Measurements from ENCODE around the gene DIPK1A. TPM values are rescaled to one million over a fixed set of nuclear protein-coding genes. Genes with fewer than 3 reads are reported as not detected.

The DIPK1A gene
- 24.5 TPM for total RNA-seq

DNA sequence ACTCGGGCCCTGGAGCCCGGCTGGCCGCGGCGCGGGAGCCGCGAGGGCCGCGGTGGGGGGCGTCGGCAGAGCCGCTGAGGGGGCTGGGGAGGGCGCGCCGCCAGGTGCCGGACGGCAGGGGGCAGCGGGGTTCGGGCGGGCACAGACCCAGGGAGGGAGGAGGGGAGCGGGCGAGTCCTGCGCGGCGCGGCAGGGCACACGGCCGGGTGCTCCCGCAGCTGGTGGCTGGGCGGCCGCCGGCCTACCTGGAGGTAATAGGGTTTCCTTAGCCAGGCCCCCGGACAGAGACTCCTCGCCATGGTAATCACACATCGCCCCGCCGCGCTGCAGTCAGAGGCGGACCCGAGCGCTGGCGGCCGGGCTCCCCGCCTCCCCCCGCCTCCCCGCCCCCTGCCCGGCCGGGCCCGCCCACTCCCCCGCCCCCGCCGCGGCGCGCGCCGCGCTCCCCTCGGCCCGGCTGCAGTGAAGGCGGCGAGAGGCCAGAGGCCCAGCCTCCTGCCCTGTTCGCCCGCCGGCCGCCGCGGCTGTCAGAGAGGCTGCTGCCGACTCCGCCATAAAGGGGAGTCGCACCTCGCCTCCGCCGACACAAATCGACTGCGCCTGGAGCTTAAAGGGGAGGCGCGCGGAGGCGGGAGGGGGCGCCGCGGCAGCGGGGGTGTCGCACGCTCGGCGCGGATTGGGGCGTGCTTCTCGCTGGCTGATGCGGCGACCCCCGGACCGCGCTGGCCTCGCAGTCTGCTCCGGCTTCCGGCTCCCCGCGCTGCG, at the start of gene DIPK1A:
DIPK1A (minus strand) TSS at position 332 of the 765 bp plus-strand sequence; CDS start at position 299, 33 bp downstream.
- DNase-seq (ENCODE audit: low spot score in 2 of 2) (peak; percentile 83 to 91), FAIRE-seq (no peak)

DNA sequence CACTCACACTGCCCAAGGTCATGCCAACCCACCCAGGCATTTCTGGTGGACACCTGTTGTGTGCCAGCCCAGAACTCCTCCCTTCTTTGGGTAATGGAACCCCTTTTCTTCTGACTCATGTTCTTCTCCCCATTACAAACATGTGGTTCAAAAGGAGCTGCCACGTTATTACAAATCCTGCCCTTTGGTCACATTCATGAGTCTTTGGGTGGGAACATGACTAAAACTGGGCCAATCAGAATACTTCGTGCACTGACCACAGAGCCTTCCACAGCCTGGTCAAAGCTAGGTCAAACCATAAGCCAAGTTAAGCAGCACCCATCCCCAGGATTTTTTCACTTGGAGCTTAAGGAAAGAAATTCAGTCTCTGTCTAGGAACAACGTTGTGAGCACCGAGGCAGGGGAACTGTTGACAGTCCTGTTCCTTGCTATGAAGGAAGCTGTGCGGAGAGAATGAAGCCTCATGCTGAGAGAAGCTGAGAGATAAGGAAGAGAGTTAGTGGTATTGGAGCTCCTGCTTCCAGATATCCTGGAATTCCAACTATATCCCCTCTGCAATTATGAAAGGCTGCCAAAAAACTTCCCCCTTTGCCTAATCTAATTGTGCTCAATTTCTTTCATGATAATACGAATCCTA, 46.8 kb upstream of the DIPK1A start:
- DNase-seq (ENCODE audit: low spot score in 2 of 2) (no peak), FAIRE-seq (no peak)

- DNase-seq (ENCODE audit: low spot score in 2 of 2): no peak
- FAIRE-seq: no peak
Observed at GRCh38 chr1:93005252-93005598, 44.0 kb upstream of the DIPK1A start.

GRCh38 chr1:93004566-93005251, 43.4 kb upstream of the DIPK1A start:
- DNase-seq (ENCODE audit: low spot score in 2 of 2) (no peak), FAIRE-seq (no peak)

GRCh38 chr1:93003981-93004380, 42.7 kb upstream of the DIPK1A start:
- no peak for FAIRE-seq
- DNase-seq (ENCODE audit: low spot score in 2 of 2): no peak

DNA sequence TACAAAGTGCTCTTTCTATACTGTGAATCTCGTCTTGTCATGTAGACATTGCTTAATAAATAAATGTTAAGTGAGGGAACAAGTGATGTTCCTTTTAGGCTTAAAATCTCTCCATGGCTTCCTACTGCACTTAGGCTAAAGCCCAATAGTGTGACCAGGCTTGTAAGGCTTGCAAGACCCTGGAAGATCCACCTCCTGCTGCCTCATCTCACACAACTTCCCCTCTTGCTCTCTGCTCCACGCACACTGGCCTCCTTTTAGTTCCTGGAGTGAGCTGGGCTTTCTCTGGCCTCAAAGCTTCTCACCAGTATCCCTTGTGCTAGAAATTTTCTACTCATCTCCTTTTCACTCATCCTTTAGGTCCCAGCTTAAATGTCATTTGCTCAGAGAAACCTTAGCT, 41.5 kb upstream of the DIPK1A start:
- FAIRE-seq (no peak), DNase-seq (ENCODE audit: low spot score in 2 of 2) (no peak)

DNA sequence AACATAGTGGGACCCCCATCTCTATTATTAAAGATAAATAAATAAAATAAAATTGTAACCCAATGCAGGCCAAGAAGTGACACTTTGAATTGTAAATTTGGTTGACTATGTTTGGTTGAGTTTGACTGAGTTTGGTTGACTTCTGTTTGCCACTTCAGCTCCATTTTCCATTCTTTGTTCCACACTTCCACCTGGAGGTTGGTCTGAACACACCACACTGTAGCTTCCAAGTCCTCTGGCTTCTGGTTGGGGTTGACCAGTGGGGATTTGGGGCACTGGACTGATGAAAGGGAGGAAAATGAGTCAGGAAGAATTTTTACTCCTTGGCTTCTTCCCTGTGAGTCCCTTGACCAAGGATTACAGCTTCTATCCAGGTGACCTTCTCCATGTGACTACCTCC, 40.6 kb upstream of the DIPK1A start:
- FAIRE-seq: no peak
- no peak for DNase-seq (ENCODE audit: low spot score in 2 of 2)

DNA sequence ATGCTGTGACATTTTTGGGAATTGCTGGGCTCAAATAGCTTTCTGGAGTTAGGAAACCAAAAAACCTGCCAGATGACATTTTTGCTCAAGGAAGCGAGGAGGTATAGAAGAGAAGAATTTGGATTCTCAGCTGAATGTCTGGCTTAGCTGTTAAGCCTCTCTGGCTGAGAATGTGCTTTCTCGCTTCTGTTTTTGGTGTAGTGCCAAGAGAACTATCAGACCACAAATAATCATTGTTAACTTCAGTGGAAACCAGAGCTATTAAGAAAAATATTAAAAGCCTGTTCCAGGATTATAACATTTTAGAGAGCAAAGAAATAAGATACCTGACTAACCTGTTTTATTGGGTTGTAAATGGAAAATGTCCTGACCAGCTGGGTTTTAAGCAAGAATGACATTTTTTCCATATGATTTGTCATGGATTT, 39.5 kb upstream of the DIPK1A start:
- FAIRE-seq (no peak), DNase-seq (ENCODE audit: low spot score in 2 of 2) (peak in 1 of 2 donors; percentile 14)

DNA sequence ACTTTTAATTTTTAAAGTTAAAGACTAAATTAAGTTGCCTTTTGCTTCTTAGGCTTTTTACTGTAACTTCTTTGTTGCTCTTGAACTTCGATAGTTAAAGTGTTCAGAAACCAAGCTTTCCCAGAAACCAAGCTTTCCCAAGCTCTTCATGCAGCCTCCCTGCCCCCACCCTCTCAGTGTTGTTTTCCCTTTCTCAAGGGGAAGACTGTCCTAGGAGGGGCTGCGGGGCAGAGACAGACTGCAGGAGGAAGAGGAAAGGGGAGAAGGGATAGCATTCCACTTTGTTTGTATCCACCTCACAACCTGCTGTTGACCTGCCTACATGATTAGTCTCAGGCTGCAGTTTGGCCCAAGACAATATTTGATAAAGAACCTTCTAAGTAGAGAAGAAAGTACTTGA, 39.0 kb upstream of the DIPK1A start:
- FAIRE-seq: no peak

DNA sequence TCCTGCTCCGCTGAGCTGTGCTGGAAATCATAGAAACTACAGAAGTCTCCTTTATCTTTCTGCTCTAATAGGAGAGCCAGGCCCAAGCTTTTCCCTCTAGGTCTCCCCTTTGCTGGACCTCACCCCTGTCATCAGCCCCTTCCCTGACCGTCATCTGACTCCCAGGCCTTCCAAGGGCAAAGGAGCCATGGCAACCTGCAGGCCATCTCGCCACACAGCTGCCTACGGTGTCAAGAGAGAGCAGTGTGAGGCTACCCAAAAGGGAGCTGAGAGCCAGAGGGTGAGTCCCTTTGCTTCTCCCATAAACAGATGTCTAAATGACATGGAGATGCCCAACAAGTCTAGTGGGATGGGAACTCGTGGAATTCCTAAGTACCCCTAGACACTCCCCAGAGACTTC, 37.6 kb upstream of the DIPK1A start:
- DNase-seq (ENCODE audit: low spot score in 2 of 2) (no peak), FAIRE-seq (no peak)

More for the DNA sequence above, 39.0 kb upstream of the DIPK1A start:
- no peak for DNase-seq (ENCODE audit: low spot score in 2 of 2)

- DNase-seq (ENCODE audit: low spot score in 2 of 2) (no peak), FAIRE-seq (no peak)
Observed at GRCh38 chr1:92995441-92996430, 34.5 kb upstream of the DIPK1A start.

DNA sequence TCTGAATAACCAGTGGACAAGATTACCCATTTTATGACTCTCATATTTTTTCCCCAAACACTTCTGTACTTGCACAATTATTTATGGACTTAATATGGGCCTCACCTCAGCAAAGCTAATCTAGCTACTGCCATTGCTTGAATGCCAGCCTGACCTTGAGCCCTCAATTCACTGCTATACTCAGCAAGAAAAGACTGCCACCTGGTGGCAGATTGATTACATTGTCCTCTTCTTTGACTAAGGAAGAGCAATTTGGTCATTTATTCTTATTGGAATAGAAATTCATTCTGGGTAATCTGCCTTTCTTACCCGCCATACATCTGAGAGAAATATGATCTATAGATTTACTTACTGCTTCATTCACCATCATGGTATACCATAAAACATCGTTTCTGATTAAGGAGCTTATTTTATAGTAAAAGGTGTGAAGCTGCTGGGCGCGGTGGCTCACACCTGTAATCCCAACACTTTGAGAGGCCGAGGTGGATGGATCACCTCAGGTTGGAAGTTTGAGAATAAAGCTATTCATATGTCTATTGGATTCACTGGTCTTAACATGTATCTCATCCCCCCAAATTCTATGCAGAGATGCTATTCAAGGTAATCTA, 32.9 kb upstream of the DIPK1A start:
- peak; percentile 64 for FAIRE-seq
- DNase-seq (ENCODE audit: low spot score in 2 of 2): peak; percentile 47 to 61

DNA sequence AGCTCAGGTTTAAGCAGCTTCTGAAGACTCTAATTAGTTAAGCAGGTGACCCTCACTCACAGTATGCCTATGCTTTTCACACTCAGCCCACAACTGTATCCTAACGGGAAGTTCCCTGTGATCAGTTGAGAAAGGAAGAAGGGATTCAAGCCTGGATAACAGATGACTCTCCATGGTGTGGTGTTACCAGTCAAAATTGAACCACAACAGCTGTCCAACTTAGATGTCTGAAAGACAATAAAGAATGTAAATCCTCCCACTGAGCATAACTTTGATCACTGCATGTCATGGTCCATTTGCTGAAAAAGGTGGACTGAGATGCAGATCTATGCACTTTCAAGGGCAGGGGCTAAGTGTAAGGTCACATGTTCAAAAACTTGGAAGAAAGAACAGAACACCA, 32.3 kb upstream of the DIPK1A start:
- no peak for DNase-seq (ENCODE audit: low spot score in 2 of 2)
- FAIRE-seq: no peak

DNA sequence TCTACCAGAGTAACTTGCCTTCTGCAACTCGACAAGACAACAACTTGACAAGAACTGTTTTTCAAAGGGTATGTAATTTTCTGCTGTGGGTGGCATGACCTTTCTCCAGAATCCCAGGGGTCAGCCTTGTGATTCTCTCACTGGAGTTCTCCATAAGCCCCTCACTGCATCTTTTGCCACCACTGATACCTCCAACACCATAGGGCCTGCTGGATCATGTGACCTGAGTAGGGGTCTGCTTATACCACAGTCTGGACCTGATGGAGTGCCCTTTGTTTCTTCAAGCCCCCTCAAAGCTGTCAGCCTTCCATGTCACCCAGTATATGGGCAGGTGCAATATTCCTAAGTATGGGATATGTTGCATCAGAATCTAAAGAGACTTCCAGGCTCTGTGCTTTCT, 31.6 kb upstream of the DIPK1A start:
- FAIRE-seq (no peak), DNase-seq (ENCODE audit: low spot score in 2 of 2) (no peak)

- DNase-seq (ENCODE audit: low spot score in 2 of 2) (no peak), FAIRE-seq (no peak)
Observed at GRCh38 chr1:92992054-92992453, 30.8 kb upstream of the DIPK1A start.

DNA sequence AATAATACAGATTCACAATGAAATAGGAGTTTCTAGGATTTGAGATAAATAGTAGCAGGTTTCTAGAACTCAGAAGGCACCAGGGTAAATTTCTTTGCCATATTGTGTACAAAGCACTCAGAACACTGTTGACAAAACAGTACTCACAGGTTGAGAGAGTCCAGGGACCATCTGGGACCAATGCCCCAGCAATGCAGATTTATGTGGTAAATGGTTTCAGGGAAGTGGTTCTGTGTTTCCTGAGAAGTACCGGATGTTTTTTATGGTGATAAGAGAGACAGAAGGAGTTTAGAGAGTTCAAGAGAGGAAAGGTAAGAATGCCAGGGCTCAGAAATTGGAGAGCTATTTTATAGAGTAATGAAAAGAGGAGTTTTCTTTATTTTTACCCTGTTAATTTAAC, 29.6 kb upstream of the DIPK1A start:
- FAIRE-seq (no peak), DNase-seq (ENCODE audit: low spot score in 2 of 2) (no peak)

- no peak for FAIRE-seq
- no peak for DNase-seq (ENCODE audit: low spot score in 2 of 2)
Observed at GRCh38 chr1:92989936-92990583, 28.8 kb upstream of the DIPK1A start.

- DNase-seq (ENCODE audit: low spot score in 2 of 2) (no peak), FAIRE-seq (no peak)
Observed at GRCh38 chr1:92989253-92989652, 28.0 kb upstream of the DIPK1A start.

DNA sequence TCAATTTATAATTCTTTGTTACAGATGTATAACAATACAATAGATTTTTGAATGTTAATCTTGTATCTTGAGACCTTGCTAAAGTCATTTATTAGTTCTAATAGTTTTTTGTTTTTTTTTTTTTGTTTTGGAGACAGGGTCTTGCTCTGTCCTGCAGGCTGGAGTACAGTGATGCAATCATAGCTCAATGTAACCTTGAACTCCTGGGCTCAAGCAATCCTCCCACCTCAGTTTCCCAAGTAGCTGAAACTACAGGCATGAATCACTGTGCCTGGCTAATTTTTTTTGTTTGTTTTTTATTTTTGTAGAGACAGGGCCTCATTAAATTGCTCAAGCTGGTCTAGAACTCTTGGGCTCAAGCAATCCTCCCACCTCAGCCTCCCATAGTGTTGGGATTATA, 26.2 kb upstream of the DIPK1A start:
- no peak for DNase-seq (ENCODE audit: low spot score in 2 of 2)
- FAIRE-seq: no peak

GRCh38 chr1:92985101-92985500, 23.8 kb upstream of the DIPK1A start:
- no peak for FAIRE-seq
- DNase-seq (ENCODE audit: low spot score in 2 of 2): no peak
